Retinal pigment epithelial cell (primary cell): ENCODE measurements around the gene UBE2G1.

Experiments
- DNase-seq: peaks from one replicate; pipeline ENCODE4 v3.0.0-alpha.2; 2010; ENCODE audit warnings: low read depth
- H3K4me3 ChIP-seq: 2 replicates; pipeline ENCODE4 v1.5.1; 2011; ENCODE audit warnings: mild to moderate bottlenecking, low read length, control low read depth, moderate library complexity
- CTCF ChIP-seq: conservative IDR thresholded peaks from 2 replicates; pipeline ENCODE4 v1.5.1; 2011; ENCODE audit warnings: low read depth, low read length, control low read depth, inconsistent platforms

The UBE2G1 gene

GRCh38 chr17:4248504-4249277 is 117.8 kb downstream of the UBE2G1 start:
- no peak for DNase-seq
- no peak overlapping the region for H3K4me3 ChIP-seq
- no peak for TF ChIP-seq CTCF

GRCh38 chr17:4247971-4248388 is 118.5 kb downstream of the UBE2G1 start:
- DNase-seq = no peak
- no peak for TF ChIP-seq CTCF
- no peak overlapping the region for H3K4me3 ChIP-seq

- TF ChIP-seq CTCF = no peak
- no peak for DNase-seq
- H3K4me3 ChIP-seq = no peak overlapping the region
Observed at GRCh38 chr17:4247361-4247970, 119.0 kb downstream of the UBE2G1 start.

- DNase-seq = no peak
- no peak overlapping the region for H3K4me3 ChIP-seq
- no peak for TF ChIP-seq CTCF
Observed at GRCh38 chr17:4246674-4247073, 119.8 kb downstream of the UBE2G1 start.

GRCh38 chr17:4241535-4241934 is 124.9 kb downstream of the UBE2G1 start:
- TF ChIP-seq CTCF = no peak
- DNase-seq = no peak
- H3K4me3 ChIP-seq = no peak overlapping the region

GRCh38 chr17:4236456-4236855 is 130.0 kb downstream of the UBE2G1 start:
- no peak overlapping the region for H3K4me3 ChIP-seq
- TF ChIP-seq CTCF = no peak
- DNase-seq = no peak
